Cardiac fibroblast (primary cell): ENCODE measurements around the gene TNFRSF25.
A peak's percentile ranks its signal among the peaks of the same experiment; 100 is the strongest.

Source experiments
- DNase-seq, 2 donors: peaks; one replicate each; pipeline versions ENCODE4 v3.0.0 to v3.0.0-alpha.2; 2010; ENCODE audit warnings: low read depth in 2 of 2
- H3K4me3 ChIP-seq, 2 donors: replicated peaks in 1 of 2; 1 replicate in 1 of 2; 2 replicates in 1 of 2; pipeline ENCODE4 v1.5.1; 2011; ENCODE audit warnings: low read depth in 2 of 2, low read length in 2 of 2, mild to moderate bottlenecking in 2 of 2, moderate library complexity in 1 of 2
- CTCF ChIP-seq: IDR thresholded peaks from one replicate; pipeline ENCODE4 v1.5.1; 2011; ENCODE audit warnings: low read depth, mild to moderate bottlenecking, low read length, inconsistent platforms

TNFRSF25 gene

GRCh38 chr1:6417961-6418667, 47.9 kb downstream of the TNFRSF25 start:
- no peak overlapping the region for H3K4me3 ChIP-seq

GRCh38 chr1:6416906-6417305, 49.1 kb downstream of the TNFRSF25 start:
- H3K4me3 ChIP-seq = no peak overlapping the region
- TF ChIP-seq CTCF = no peak
- no peak for DNase-seq

More at GRCh38 chr1:6417961-6418667, 47.9 kb downstream of the TNFRSF25 start:
- no peak for TF ChIP-seq CTCF
- no peak for DNase-seq

- H3K4me3 ChIP-seq = no peak overlapping the region
- TF ChIP-seq CTCF = no peak
- DNase-seq = no peak
Observed at GRCh38 chr1:6416295-6416656, 49.7 kb downstream of the TNFRSF25 start.

DNA sequence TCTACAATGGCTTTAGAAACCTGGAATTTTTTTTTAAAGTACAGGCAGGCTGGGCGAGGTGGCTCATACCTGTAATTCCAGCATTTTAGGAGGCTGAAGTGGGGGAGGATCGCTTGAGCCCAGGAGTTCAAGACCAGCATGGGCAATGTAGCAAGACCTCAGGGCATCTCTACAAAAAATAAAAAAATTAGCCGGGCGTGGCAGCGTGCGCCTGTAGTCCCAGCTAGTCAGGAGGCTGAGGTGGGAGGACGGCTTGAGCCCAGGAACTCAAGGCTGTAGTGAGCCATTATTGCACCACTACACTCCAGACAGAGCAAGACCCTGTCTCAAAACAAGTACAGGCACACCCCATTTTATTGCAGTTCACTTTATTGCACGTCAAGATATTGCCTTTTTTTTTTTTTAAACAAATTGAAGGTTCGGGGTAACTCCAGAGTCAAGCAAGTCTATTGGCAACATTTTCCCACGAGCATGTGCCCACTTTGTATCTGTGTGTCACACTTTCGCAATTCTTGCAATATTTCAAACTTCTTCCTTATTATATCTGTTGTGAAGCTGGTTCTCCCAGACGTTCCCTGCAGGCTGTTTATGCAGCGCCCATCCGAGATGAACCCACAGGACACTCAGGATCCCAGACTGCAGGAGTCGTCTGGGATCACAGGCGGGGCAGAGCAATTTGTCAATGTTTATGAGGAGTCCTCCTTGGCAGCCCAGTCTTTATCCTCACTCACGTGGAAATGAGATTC, 50.9 kb downstream of the TNFRSF25 start:
- TF ChIP-seq CTCF = no peak
- H3K4me3 ChIP-seq = no peak overlapping the region
- no peak for DNase-seq

- no peak overlapping the region for H3K4me3 ChIP-seq
- TF ChIP-seq CTCF = peak; percentile 71
- DNase-seq = peak; percentile 46 to 62
Observed at GRCh38 chr1:6414443-6414844, 51.5 kb downstream of the TNFRSF25 start.

- TF ChIP-seq CTCF = no peak
- no peak overlapping the region for H3K4me3 ChIP-seq
- peak in 1 of 2 donors; percentile 56 for DNase-seq
Observed at GRCh38 chr1:6412896-6413295, 53.1 kb downstream of the TNFRSF25 start.
